Measurements from ENCODE around the gene PCID2. TPM values are rescaled to one million over a fixed set of nuclear protein-coding genes. Genes with fewer than 3 reads are reported as not detected.

Gene PCID2
- total RNA-seq, 3 donors from 2014 or later = 26.8 to 51.6 (median 35.0) TPM

GRCh38 chr13:113239986-113240385 is 31.5 kb upstream of the PCID2 start:
- no peak for ATAC-seq
- peaks cover 6% of the 10 kb centered on the region for H3K36me3 ChIP-seq (ENCODE audit: low read depth)
- no peaks in the 10 kb centered on the region for H3K9me3 ChIP-seq
- no peaks in the 10 kb centered on the region for H3K4me1 ChIP-seq (ENCODE audit: low read depth)
- no peak overlapping the region for H3K4me3 ChIP-seq
- TF ChIP-seq CTCF (IDR thresholded peaks at IDR 0.05) = no peak
- intact Hi-C loops (cut with DNase I, micrococcal nuclease) = no loop called here
- no peak for DNase-seq

- TF ChIP-seq CTCF (IDR thresholded peaks at IDR 0.05) = no peak
- no peak for DNase-seq
- Histone ChIP-seq H3K4me1 (ENCODE audit: low read depth) (no peaks in the 10 kb centered on the region), H3K9me3 (no peaks in the 10 kb centered on the region), H3K4me3 (no peak overlapping the region), H3K36me3 (ENCODE audit: low read depth) (peaks cover 6% of the 10 kb centered on the region)
- ATAC-seq = no peak
- intact Hi-C loops (cut with DNase I, micrococcal nuclease) = no loop called here
Measured at GRCh38 chr13:113239357-113239756, 30.9 kb upstream of the PCID2 start.

- Histone ChIP-seq H3K36me3 (ENCODE audit: low read depth) (peaks cover 6% of the 10 kb centered on the region), H3K4me1 (ENCODE audit: low read depth) (no peaks in the 10 kb centered on the region), H3K9me3 (no peaks in the 10 kb centered on the region), H3K4me3 (no peak overlapping the region)
- ATAC-seq = no peak
- intact Hi-C loops (cut with DNase I, micrococcal nuclease) = no loop called here
- no peak for TF ChIP-seq CTCF (IDR thresholded peaks at IDR 0.05)
- DNase-seq = no peak
Measured at GRCh38 chr13:113238536-113238935, 30.1 kb upstream of the PCID2 start.

- Histone ChIP-seq H3K4me3 (no peak overlapping the region), H3K4me1 (ENCODE audit: low read depth) (no peaks in the 10 kb centered on the region), H3K9me3 (no peaks in the 10 kb centered on the region), H3K36me3 (ENCODE audit: low read depth) (no peaks in the 10 kb centered on the region)
- ATAC-seq (no peak), DNase-seq (no peak)
- TF ChIP-seq CTCF (IDR thresholded peaks at IDR 0.05) = no peak
- intact Hi-C loops (cut with DNase I, micrococcal nuclease) = no loop called here
Measured at GRCh38 chr13:113233101-113233500, 24.6 kb upstream of the PCID2 start.

- H3K36me3 ChIP-seq (ENCODE audit: low read depth) = no peaks in the 10 kb centered on the region
- H3K4me1 ChIP-seq (ENCODE audit: low read depth) = no peaks in the 10 kb centered on the region
- H3K4me3 ChIP-seq = no peak overlapping the region
- intact Hi-C loops (cut with DNase I, micrococcal nuclease) = no loop called here
- DNase-seq = no peak
- H3K9me3 ChIP-seq = no peaks in the 10 kb centered on the region
- ATAC-seq = no peak
- no peak for TF ChIP-seq CTCF (IDR thresholded peaks at IDR 0.05)
Measured at GRCh38 chr13:113232208-113233003, 23.9 kb upstream of the PCID2 start.
